Right lobe of liver (tissue), 6 donors: ENCODE measurements around the gene SVOPL. TPM values are rescaled to one million over a fixed set of nuclear protein-coding genes. Genes with fewer than 3 reads are reported as not detected.

Experiments
- ATAC-seq, 4 donors: fragments of 200-7000 bp; cut with Tn5 transposase; one replicate each; pipeline ENCODE4 v1.9.1; 2020; ENCODE audit warnings: mild to moderate bottlenecking in 4 of 4, moderate library complexity in 4 of 4
- DNase-seq, 3 donors: peaks; one replicate each; pipeline ENCODE4 v3.0.0-alpha.2; 2020
- H3K27ac ChIP-seq, 3 donors: fragments of 200-600 bp; one replicate each; pipeline ENCODE4 v1.8.0; 2022
- H3K27me3 ChIP-seq, 2 donors: fragments of 200-600 bp; one replicate each; pipeline ENCODE4 v1.8.0; 2022
- H3K36me3 ChIP-seq, 4 donors: fragments of 200-600 bp; sonication (generic) in 1 of 4; one replicate each; pipeline versions ENCODE4 v1.5.1 to v1.8.0; 2017 to 2022; ENCODE audit warnings: control low read depth in 1 of 4
- H3K4me1 ChIP-seq, 4 donors: fragments of 200-600 bp; sonication (generic) in 1 of 4; one replicate each; pipeline versions ENCODE4 v1.5.1 to v1.8.0; 2017 to 2022; ENCODE audit warnings: control low read depth in 1 of 4
- H3K4me3 ChIP-seq, 3 donors: fragments of 200-600 bp; one replicate each; pipeline ENCODE4 v1.8.0; 2022
- H3K9me3 ChIP-seq, 4 donors: fragments of 200-600 bp; sonication (generic) in 1 of 4; one replicate each; pipeline versions ENCODE4 v1.5.1 to v1.8.0; 2017 to 2022; ENCODE audit warnings: control low read depth in 1 of 4
- CTCF ChIP-seq, 4 donors: fragments of 200-600 bp in 3 of 4; fragments of 450-650 bp in 1 of 4; IDR thresholded peaks; one replicate each; pipeline versions ENCODE4 v1.5.1 to v1.8.0; 2016 to 2022; ENCODE audit warnings: antibody characterized with exemption in 4 of 4, mild to moderate bottlenecking in 2 of 4
- POLR2A ChIP-seq: fragments of 450-650 bp; IDR thresholded peaks from one replicate; pipeline ENCODE4 v1.6.1; 2017; ENCODE audit warnings: antibody characterized with exemption, mild to moderate bottlenecking
- WGBS: methylation state at CpG from one replicate; pipeline ENCODE4 v1.1.6; 2018; ENCODE audit warnings: low coverage, low lambda C conversion rate; ENCODE audit not compliant: insufficient coverage; ENCODE audit errors: missing lambda C conversion rate; 5-methylcytosine and 5-hydroxymethylcytosine counted together
- intact Hi-C, 2 donors: fragments of 100-400 bp; cut with DNase I; formaldehyde crosslinking; loops; one replicate each; pipeline versions ENCODE4 v1.11.2 to v1.14.1; 2022
- total RNA-seq, 6 experiments: library from RNA; depleted of rRNA in 2 of 6; stranded (reverse); fragments of >200 nt in 2 of 6; fragmentation: NEBNext Ultra II Directional in 3 of 6; extraction: Animal tissue kit (Norgen Biotek cat#: 25700) in 3 of 6; gene quantifications; one replicate each; pipeline versions ENCODE4 v1.1.0 to v1.2.4, GENCODE V29; 2016 to 2023
- donor health status: DM: no; HTN: yes; CAD: no.
- donor health status: DM: no; HTN: no; CAD: no.
- donor health status: DM: no; HTN: no; CAD: no.
- donor health status: DM: no; HTN: yes; CAD: no.
- donor health status: DM: no; HTN: yes; CAD: no.

SVOPL gene
- total RNA-seq, 6 experiments from 2014 or later = not detected

- TF ChIP-seq POLR2A (no peak), CTCF (IDR thresholded peaks at IDR 0.05) (no peak)
- DNase-seq (no peak), ATAC-seq (no peak)
- intact Hi-C loops = no loop called here
- H3K4me3 ChIP-seq = no peak overlapping the region
- H3K27ac ChIP-seq = no peak overlapping the region
- H3K9me3 ChIP-seq = no peaks in the 10 kb centered on the region
- no peaks in the 10 kb centered on the region for H3K36me3 ChIP-seq
- no peaks in the 10 kb centered on the region for H3K27me3 ChIP-seq
- 71% methylated on average over 7 of the region's 7 CpGs for WGBS
- no peaks in the 10 kb centered on the region for H3K4me1 ChIP-seq
Measured at GRCh38 chr7:138713191-138713590, 12.0 kb upstream of the SVOPL start.

GRCh38 chr7:138712652-138713051 lies 11.5 kb upstream of the SVOPL start:
- DNase-seq (no peak), ATAC-seq (no peak)
- no peak overlapping the region for H3K4me3 ChIP-seq
- 96% methylated on average over 6 of the region's 9 CpGs for WGBS
- H3K27ac ChIP-seq = no peak overlapping the region
- no peak for TF ChIP-seq POLR2A
- no peak for TF ChIP-seq CTCF (IDR thresholded peaks at IDR 0.05)
- no peaks in the 10 kb centered on the region for H3K36me3 ChIP-seq
- H3K4me1 ChIP-seq = no peaks in the 10 kb centered on the region
- no peaks in the 10 kb centered on the region for H3K9me3 ChIP-seq
- H3K27me3 ChIP-seq = no peaks in the 10 kb centered on the region
- intact Hi-C loops = no loop called here

DNA sequence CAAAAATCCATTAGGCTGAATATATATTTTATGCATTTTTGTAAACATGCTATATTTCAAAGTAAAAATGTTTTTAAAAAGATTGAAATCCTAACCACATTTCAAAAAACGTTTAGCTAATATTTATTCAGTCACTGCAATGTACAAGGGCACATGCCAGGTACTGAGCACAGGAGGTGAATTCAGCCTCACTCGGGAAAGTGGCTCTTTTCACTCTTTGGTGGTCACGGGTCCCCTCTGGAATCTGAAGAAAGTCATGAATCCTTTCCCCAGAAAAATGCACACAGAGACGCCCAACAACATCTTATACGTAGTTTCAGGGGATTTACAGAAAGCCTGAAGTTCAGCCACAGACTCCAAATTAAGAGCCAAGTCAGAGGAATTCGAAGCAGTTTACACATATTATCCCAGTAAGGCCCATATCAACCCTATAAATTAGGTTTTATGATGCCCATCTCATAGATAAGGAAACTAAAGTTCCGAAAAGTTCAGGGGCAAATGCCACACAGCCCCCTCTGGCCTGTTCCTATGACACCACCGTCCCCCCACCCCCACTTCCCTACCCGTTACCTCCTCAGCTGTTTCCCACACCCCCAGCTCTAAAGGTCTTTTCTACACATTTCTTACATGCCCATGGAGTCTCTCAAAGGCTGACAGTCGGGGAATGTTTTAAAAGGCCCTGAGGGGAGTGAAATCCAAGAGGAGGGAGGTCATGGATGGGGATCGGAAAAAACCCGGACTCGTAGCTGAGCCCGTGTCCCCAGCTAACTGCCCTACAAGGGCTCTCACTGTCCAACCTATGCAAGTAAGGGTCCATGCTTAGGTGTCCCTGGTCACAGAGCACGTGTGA lies 9.6 kb upstream of the SVOPL start:
- Histone ChIP-seq H3K27me3 (no peaks in the 10 kb centered on the region), H3K36me3 (no peaks in the 10 kb centered on the region), H3K27ac (no peak overlapping the region), H3K4me1 (no peaks in the 10 kb centered on the region), H3K9me3 (no peaks in the 10 kb centered on the region), H3K4me3 (no peak overlapping the region)
- TF ChIP-seq POLR2A (no peak), CTCF (IDR thresholded peaks at IDR 0.05) (no peak)
- 66% methylated on average over 14 of the region's 15 CpGs for WGBS
- DNase-seq (no peak), ATAC-seq (no peak)
- intact Hi-C loops = no loop called here

- Histone ChIP-seq H3K4me1 (no peaks in the 10 kb centered on the region), H3K36me3 (no peaks in the 10 kb centered on the region), H3K9me3 (no peaks in the 10 kb centered on the region), H3K27ac (no peak overlapping the region), H3K27me3 (no peaks in the 10 kb centered on the region), H3K4me3 (no peak overlapping the region)
- DNase-seq (no peak), ATAC-seq (no peak)
- TF ChIP-seq POLR2A (no peak), CTCF (IDR thresholded peaks at IDR 0.05) (no peak)
- intact Hi-C loops = no loop called here
- WGBS = 41% methylated on average over 7 of the region's 7 CpGs
Measured at GRCh38 chr7:138705167-138705566, 4.0 kb upstream of the SVOPL start.
